HG02938 (cell line): ENCODE results near the gene PXK.
"Not testable (repeated sequence)": the region's sequence is repeated elsewhere in the genome, so short reads cannot be mapped to it uniquely, and the experiment has no call there.

Experiments used
- ATAC-seq: cut with Tn5 transposase; IDR thresholded peaks from one replicate; pipeline ENCODE4 v1.9.1; 2021; ENCODE audit warnings: mild to moderate bottlenecking, moderate library complexity; ENCODE audit not compliant: unreplicated experiment

PXK gene

DNA sequence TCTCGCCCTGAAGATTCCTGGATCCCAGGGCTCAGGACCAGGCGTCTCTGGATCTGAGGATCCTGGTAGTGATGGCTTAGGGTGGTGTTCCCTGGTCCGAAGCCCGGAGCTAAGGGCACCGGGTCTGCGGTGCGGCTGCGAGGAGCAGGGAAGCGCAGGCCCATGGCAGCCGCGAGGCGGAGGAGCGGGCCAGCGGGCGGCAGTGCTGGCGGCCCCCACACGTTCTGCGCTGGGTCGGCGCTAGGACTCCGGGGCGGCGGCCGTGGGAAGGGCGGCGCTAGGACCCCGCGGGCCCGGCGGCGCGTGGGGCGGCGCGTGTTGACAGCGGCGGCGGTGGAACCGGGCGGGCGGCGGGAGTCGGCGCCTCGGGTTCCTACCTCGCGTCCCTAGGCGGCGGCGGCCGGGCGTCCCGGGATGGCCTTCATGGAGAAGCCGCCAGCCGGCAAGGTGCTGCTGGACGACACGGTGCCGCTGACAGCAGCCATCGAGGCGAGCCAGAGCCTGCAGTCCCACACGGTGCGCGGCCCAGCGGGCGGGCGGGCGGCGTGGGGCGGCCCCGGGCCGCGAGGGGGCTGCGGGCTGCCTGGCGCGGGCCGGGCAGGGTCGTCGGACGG, at the start of gene PXK:
Gene PXK (plus strand): TSS at position 318 of the 614 bp plus-strand sequence. CDS start 97 bp downstream, at position 415.
- peak; percentile 76 for ATAC-seq

DNA sequence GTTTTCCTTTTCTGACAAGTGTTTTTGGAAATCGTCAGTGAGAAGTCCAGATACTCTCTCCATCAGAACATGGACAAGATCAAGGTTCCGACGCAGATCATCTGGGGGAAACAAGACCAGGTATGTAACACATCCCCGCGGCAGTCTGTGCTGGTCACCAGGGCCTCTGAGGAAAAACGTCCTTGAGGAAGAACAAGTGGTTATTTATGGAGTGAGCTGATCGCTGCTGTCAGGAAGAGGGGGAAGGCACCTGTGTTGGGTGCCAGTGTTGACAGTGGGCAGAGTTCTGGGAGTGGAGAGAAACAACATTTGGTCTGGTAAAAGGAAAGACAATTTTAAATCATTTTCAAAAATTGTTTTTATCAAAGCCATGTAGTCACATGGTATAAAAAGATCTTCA, 47.4 kb upstream of the PXK start:
- ATAC-seq: no peak

DNA sequence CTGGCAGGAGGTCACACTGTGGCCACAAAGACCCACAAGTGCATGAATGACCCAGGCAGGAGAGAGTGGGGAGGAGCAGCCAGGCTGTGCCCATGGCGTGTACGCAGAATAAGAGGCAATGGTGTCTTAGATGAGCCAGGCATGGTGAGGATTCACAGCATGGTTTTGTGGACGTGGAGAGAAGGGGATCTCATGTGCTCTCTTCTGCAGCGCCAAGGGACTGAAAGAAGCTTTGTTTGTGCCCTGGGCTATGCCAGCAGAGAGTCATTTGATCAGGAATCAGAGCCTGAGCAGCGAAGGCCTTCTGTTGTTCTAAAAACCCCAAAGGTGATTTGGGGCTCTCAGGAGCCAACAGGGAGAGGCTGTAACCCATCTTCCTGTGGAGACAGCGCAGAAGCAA, 45.3 kb upstream of the PXK start:
- no peak for ATAC-seq

DNA sequence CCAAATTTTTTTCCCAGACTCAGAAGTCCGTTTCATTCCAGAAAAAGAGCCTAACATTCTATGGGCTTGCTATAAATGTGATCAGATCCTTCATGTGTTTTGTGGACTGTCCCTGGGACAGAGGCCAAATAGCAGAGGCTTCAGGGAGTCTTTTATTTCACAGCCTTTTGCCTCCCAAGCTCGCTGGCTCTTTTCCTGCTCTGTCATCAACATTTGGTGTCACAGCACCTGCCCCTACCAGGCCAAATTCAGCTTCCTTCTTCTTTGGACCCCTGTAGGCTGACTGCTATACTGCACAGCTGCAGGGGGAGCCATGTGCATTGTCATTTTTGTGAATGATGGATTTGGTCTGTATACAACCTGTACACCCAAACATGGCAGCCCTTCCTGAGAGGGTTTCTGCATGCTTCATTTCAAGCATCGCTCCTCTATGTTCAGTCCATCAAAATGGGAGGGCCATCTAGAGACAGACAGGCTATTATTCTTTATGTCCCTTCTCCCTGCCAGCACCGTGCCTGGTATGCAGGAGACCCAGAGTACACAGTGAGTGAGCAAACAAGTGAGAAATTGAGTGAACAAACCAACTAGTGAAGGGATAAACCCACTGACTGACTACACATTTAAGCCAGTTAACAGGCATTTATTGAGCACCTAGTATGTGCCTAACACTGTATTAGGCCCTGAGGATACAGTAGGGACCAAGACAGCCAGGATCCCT, 44.5 kb upstream of the PXK start:
- no peak for ATAC-seq

DNA sequence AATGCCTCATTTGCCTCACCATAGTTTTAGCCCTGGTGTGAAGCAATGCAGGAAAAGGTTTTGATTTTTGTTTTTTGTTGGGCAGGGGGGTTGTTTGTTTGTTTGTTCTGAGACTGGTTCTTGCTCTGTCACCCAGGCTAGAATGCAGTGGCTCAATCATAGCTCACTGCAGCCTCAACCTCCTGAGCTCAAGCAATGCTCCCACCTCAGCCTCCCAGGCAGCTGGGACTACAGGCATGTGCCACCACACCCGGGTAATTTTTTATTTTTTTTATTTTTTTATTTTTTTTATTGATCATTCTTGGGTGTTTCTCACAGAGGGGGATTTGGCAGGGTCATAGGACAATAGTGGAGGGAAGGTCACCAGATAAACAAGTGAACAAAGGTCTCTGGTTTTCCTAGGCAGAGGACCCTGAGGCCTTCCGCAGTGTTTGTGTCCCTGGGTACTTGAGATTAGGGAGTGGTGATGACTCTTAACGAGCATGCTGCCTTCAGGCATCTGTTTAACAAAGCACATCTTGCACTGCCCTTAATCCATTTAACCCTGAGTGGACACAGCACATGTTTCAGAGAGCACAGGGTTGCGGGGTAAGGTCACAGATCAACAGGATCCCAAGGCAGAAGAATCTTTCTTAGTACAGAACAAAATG, 43.6 kb upstream of the PXK start:
- ATAC-seq: not testable (repeated sequence)

DNA sequence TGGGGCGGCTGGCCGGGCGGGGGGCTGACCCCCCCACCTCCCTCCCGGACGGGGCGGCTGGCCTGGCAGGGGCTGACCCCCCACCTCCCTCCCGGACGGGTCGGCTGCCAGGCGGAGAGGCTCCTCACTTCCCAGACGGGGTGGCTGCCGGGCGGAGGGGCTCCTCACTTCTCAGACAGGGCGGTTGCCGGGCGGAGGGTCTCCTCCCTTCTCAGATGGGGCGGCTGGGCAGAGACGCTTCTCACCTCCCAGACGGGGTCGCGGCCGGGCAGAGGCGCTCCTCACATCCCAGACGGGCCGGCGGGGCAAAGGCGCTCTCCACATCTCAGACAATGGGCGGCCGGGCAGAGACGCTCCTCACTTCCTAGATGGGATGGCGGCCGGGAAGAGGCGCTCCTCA, 42.2 kb upstream of the PXK start:
- ATAC-seq: not testable (repeated sequence)

GRCh38 chr3:58291671-58292338, 40.9 kb upstream of the PXK start:
- ATAC-seq: no peak

- no peak for ATAC-seq
Observed at GRCh38 chr3:58292866-58293265, 39.8 kb upstream of the PXK start.

DNA sequence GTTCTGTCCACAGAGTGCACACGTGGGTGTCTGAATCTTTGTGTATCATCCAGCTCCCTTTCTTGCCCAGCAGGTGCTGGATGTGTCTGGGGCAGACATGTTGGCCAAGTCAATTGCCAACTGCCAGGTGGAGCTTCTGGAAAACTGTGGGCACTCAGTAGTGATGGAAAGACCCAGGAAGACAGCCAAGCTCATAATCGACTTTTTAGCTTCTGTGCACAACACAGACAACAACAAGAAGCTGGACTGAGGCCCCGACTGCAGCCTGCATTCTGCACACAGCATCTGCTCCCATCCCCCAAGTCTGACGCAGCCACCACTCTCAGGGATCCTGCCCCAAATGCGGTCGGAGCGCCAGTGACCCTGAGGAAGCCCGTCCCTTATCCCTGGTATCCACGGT, 39.2 kb upstream of the PXK start:
- no peak for ATAC-seq

DNA sequence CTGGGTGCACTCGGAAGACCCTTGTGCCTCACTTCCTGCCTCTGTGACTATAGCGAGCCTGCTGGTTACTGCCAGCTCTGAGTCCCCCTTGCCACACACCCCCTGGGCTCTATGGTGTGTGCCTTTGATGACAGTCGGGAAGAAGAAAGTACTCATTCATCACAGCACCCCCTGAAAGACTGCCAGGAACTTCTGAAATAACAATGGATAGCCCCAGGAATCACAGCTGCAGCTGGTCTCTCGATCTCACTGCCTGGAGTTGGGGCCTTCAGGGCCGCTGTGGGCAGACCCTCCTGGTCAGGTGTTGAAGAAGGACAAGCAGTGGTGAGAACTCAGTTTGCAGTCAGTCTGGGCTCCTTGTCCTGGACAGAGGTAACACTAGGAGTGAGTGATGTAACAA, 36.4 kb upstream of the PXK start:
- no peak for ATAC-seq

DNA sequence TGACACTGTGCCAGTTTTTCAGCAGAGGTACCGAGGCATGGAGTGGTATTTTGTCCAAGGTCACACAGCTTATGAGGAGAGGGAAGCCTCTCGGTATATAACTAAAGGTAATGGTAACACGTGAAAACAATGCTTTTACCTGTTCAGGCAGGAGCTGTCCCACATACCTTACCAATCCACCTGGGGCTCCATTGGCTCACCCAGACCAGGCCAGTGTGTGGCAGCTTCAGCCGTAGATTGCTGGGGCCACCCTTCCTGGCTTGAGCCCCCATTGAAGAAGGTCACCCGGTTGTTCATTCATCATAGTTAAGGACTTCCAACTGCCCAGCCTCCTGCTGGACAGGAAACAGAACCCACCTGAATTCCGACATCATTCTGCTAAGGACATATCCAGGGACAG, 35.8 kb upstream of the PXK start:
- no peak for ATAC-seq

DNA sequence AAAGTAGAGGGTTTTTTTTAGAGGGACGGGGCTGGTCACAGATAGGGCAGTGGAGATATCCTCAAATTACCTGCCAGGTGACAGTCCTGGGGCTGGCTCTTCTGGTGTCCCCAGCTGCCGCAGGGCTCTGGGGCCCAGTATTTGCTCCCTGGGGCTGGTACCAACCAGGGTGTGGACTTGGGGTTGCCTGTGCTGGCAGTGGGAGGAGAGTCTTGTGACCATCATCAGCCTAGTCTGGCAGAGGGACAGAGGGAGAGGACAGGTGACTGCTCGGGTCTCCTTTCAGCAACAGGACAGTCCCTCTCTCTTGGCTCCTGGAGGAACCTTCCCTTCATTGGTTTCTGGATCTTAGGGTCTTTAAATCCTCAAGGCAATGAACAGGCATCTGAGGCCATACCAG, 34.5 kb upstream of the PXK start:
- ATAC-seq: no peak

DNA sequence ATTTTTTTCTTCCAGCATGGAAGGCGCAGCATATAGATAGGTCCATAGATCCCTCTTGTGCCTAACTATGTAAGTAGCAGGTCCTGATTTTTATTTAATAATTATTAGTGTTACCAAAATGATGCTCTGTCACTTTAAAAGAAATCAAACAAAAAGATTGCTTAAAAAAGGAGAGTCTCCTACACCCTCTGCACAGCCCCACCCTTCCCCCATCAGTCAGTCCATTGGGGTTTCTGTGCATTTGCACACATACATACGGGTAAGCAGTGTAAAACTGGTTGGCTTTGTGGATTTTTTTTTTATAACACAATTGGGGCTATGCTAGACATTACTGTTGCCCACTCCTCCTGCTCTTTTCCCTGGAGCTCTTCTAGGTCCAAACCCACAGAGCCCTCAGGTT, 33.6 kb upstream of the PXK start:
- ATAC-seq: no peak

DNA sequence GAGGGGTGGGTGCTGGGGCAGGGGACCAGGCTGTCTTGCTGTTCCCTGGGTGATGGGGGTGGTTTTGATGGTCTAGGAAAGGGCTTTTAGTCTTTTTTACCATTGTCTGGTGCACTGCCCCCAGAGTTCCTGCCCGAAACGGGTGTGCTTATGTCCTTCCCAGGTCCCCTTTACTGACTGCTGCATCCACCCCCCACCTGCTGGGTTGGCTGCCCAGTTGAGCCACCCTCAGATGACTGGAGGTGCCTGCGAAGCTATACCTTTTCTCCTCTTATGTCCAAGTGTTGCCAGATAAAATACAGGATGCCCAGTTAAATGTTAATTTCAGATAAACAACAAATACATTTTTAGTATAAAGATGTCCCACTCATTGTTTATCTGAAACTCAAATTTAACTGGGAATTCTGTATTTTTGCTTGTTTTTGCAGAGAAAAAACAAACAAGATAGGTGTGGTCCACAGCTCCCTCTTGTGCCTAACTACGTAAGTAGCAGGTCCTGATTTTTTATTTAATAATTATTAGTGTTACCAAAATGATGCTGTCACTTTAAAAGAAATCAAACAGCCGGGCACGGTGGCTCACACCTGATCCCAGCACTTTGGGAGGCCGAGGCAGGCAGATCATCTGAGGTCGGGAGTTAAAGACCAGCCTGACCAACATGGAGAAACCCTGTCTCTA, 32.7 kb upstream of the PXK start:
- no peak for ATAC-seq

GRCh38 chr3:58305882-58306711, 26.6 kb upstream of the PXK start, which contains the start of the genes HTD2 and RPP14:
Gene HTD2, plus strand, starts transcription at chr3:58306520. Its CDS starts 11,094 bp downstream, at chr3:58317614.
Gene RPP14, plus strand, starts transcription at chr3:58306245. Its CDS starts 4,085 bp downstream, at chr3:58310330.
- ATAC-seq: peak; percentile 78

GRCh38 chr3:58307639-58308215, 25.0 kb upstream of the PXK start:
- ATAC-seq: no peak

DNA sequence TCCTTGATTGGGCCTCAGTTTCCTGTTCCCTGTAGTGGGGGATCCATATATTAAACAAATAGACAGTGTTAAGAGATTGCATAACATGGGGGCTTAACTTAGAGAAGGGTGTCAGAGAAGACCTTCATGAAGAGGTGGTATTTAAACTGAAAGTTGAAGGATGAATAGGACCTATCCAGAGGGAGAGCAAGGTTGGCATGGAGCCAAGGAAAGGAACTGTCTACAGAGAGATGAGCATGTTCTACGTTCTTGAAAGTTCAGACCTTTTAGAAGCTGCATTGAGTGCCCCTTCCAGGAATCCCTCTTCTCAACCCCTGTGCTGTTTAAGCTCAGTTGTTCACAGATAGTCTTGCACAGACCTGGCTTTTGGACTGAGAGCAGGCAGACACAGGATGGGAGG, 24.0 kb upstream of the PXK start:
- ATAC-seq: no peak

DNA sequence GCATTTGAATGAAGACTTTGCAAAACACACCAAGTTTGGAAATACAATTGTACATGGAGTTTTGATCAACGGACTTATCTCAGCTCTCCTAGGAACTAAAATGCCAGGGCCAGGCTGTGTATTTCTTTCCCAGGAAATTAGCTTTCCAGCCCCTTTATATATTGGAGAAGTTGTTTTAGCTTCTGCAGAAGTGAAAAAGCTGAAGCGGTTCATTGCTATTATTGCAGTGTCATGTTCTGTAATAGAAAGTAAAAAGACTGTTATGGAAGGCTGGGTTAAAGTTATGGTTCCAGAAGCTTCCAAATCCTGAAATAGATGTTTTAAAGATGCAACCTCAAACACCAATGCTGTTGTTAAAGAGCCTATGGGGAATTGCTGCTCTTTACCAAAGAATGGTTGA, 14.9 kb upstream of the PXK start:
- no peak for ATAC-seq

DNA sequence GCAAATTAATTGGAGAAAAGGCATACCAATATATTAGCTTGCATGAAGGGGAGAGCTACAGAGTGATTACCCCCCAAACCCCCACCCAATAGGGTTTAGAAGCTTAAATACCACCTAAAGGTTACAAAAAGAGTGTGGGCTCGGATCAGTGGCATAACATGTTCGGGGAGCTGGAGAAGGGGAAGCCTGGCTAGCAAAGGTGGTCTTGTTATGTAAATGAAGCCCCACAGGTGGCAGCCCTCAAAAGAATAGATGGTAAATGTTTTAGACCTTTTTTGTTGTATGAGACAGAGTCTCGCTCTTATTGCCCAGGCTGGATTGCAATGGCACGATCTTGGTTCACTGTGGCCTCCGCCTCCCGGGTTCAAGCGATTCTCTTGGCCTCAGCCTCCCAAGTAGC, 10.9 kb upstream of the PXK start:
- ATAC-seq: no peak

DNA sequence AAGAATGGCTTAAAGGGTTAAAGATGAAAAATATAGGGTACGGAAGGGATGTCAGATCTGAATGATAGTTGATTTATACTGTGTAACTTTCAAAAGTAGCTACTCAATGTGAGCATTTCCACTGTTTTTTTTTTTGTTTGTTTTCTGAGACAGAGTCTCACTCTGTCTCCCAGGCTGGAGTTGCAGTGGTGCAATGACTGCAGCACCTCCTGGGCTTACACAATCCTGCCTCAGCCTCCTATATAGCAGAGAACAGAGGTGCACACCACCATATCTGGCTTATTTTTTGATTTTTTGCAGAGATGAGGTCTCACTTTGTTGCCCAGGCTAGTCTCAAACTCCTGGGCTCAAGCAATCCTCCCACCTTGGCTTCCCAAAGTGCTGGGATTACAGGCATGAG, 9.9 kb upstream of the PXK start:
- no peak for ATAC-seq
